B cell (primary cell): Measurements from ENCODE around the gene NRL. TPM values are rescaled to one million over a fixed set of nuclear protein-coding genes. Genes with fewer than 3 reads are reported as not detected.

Experiments used
- ATAC-seq: fragments of 200-7000 bp; cut with Tn5 transposase; one replicate; pipeline ENCODE4 v1.10.0; 2021; ENCODE audit warnings: low read depth, mild to moderate bottlenecking, moderate number of reproducible peaks, moderate library complexity
- CTCF ChIA-PET: fragments of 350-600 bp; sonication (Branson Sonifier 250); formaldehyde crosslinking; loops from one replicate; lab custom pipeline; 2021; ENCODE audit warnings: antibody characterized with exemption, inconsistent platforms; lab: Charles Lee
- POLR2A ChIA-PET: fragments of 350-600 bp; sonication (Branson Sonifier 250); formaldehyde crosslinking; loops from one replicate; lab custom pipeline; 2021; ENCODE audit warnings: antibody characterized with exemption; lab: Charles Lee
- DNase-seq: peaks from one replicate; pipeline ENCODE4 v3.0.0; 2013
- H2AFZ ChIP-seq: 2 replicates; pipeline ENCODE4 v1.6.1; 2012; ENCODE audit warnings: mild to moderate bottlenecking, low read depth, low read length; ENCODE audit not compliant: insufficient read depth, poor library complexity, severe bottlenecking
- H3K27ac ChIP-seq, 2 donors: 1 replicate in 1 of 2; 2 replicates in 1 of 2; pipeline ENCODE4 v1.5.1; 2012 to 2013; ENCODE audit warnings: low read length in 2 of 2, mild to moderate bottlenecking in 2 of 2, moderate library complexity in 1 of 2
- H3K27me3 ChIP-seq, 4 experiments: fragments of 200-600 bp in 1 of 4; sonication (generic) in 1 of 4; replicated peaks in 1 of 4; 1 replicate in 2 of 4; 2 replicates in 2 of 4; pipeline versions ENCODE4 v1.6.1 to v1.7.0; 2013 to 2016; ENCODE audit warnings: low read length in 3 of 4, mild to moderate bottlenecking in 2 of 4, mixed read lengths in 1 of 4, moderate library complexity in 1 of 4; ENCODE audit not compliant: insufficient read depth in 4 of 4, control insufficient read depth in 3 of 4; ENCODE audit errors: control extremely low read depth in 1 of 4
- H3K36me3 ChIP-seq, 2 experiments: replicated peaks in 1 of 2; 1 replicate in 1 of 2; 2 replicates in 1 of 2; pipeline versions ENCODE4 v1.6.1 to v1.7.1; 2013; ENCODE audit warnings: low read length in 1 of 2; ENCODE audit not compliant: insufficient read depth in 2 of 2, control insufficient read depth in 1 of 2; ENCODE audit errors: control extremely low read depth in 1 of 2, extremely low read depth in 1 of 2
- H3K4me1 ChIP-seq, 2 donors: fragments of 200-600 bp in 1 of 2; sonication (generic) in 1 of 2; 1 replicate in 1 of 2; 2 replicates in 1 of 2; pipeline versions ENCODE4 v1.5.1 to v1.6.1; 2013 to 2017; ENCODE audit warnings: low read length in 2 of 2; ENCODE audit not compliant: control insufficient read depth in 2 of 2, insufficient read depth in 2 of 2
- H3K4me2 ChIP-seq: replicated peaks from 2 replicates; pipeline ENCODE3; 2012; ENCODE audit warnings: mild to moderate bottlenecking, low read depth, low read length; ENCODE audit not compliant: poor library complexity, severe bottlenecking
- H3K4me3 ChIP-seq, 5 experiments: fragments of 200-600 bp in 1 of 5; sonication (generic) in 1 of 5; 1 replicate in 3 of 5; 2 replicates in 2 of 5; pipeline versions ENCODE4 v1.5.1 to v1.7.0; 2011 to 2016; ENCODE audit warnings: low read length in 4 of 5, mild to moderate bottlenecking in 4 of 5, low read depth in 2 of 5, control low read depth in 1 of 5, moderate library complexity in 1 of 5; ENCODE audit not compliant: insufficient read depth in 1 of 5; ENCODE audit errors: control extremely low read depth in 1 of 5, extremely low read depth in 1 of 5
- H3K79me2 ChIP-seq: fragments of 200-600 bp; sonication (generic); one replicate; pipeline ENCODE4 v1.6.0; 2016; ENCODE audit warnings: low read length; ENCODE audit not compliant: control insufficient read depth, insufficient read depth
- H3K9ac ChIP-seq: fragments of 200-600 bp; sonication (generic); 2 replicates; pipeline ENCODE4 v1.6.1; 2017; ENCODE audit warnings: mild to moderate bottlenecking, low read length, moderate library complexity
- H3K9me3 ChIP-seq, 3 donors: one replicate each; pipeline versions ENCODE4 v1.6.1 to v1.7.1; 2013; ENCODE audit warnings: low read length in 2 of 3; ENCODE audit not compliant: control insufficient read depth in 2 of 3, insufficient read depth in 1 of 3; ENCODE audit errors: control extremely low read depth in 1 of 3
- H4K20me1 ChIP-seq: 2 replicates; pipeline ENCODE4 v1.6.0; 2012; ENCODE audit warnings: mild to moderate bottlenecking, low read length; ENCODE audit not compliant: insufficient read depth, control insufficient read depth, poor library complexity, severe bottlenecking
- H3K27ac Mint-ChIP-seq: one replicate; pipeline ENCODE4 v1.8.0; 2021; ENCODE audit warnings: mixed read lengths
- H3K27me3 Mint-ChIP-seq: one replicate; pipeline ENCODE4 v1.8.0; 2021; ENCODE audit warnings: mixed read lengths
- H3K4me1 Mint-ChIP-seq: one replicate; pipeline ENCODE4 v1.8.0; 2021; ENCODE audit warnings: mixed read lengths
- H3K4me3 Mint-ChIP-seq: one replicate; pipeline ENCODE4 v1.8.0; 2021; ENCODE audit warnings: mixed read lengths
- H3K9me3 Mint-ChIP-seq: one replicate; pipeline ENCODE4 v1.8.0; 2022; ENCODE audit warnings: mixed read lengths; ENCODE audit not compliant: insufficient read depth
- CTCF ChIP-seq: fragments of 200-600 bp; IDR thresholded peaks from one replicate; pipeline ENCODE4 v1.8.0; 2022; ENCODE audit warnings: antibody characterized with exemption, mild to moderate bottlenecking
- EZH2 ChIP-seq: IDR thresholded peaks from 2 replicates; pipeline ENCODE4 v1.6.1; 2012; ENCODE audit warnings: borderline replicate concordance, low read depth, mild to moderate bottlenecking, moderate library complexity, low read length; ENCODE audit not compliant: insufficient read depth, poor library complexity, severe bottlenecking
- WGBS: methylation state at CpG from one replicate; pipeline ENCODE4 v1.1.5; 2013; ENCODE audit warnings: missing lambda C conversion rate; ENCODE audit not compliant: insufficient coverage; 5-methylcytosine and 5-hydroxymethylcytosine counted together
- intact Hi-C: fragments of 100-400 bp; cut with micrococcal nuclease; formaldehyde crosslinking; loops from one replicate; pipeline ENCODE4 v1.10.0; 2022
- polyA plus RNA-seq: library from polyadenylated mRNA; depleted of rRNA; stranded (reverse); fragments of >200 nt; gene quantifications from 2 replicates; pipeline ENCODE4 v1.2.3, GENCODE V29; 2012
- total RNA-seq, 2 donors: library from RNA; stranded (reverse); fragments of 120-200 nt in 1 of 2; gene quantifications; 1 replicate in 1 of 2; 2 replicates in 1 of 2; pipeline versions ENCODE4 v1.2.3 to v1.2.4, GENCODE V29; 2013 to 2022

The NRL gene
- total and polyA plus RNA-seq, 2 donors (not counting 1 experiment from before 2014, with no cell fraction given): 7.0 to 8.8 TPM

GRCh38 chr14:24143511-24143910 lies 28.8 kb upstream of the NRL start:
- intact Hi-C loops: loop anchor here (5.0 to 10.0 kb wide), 3 partner anchors 131 to 1049 kb away; partner anchors contain the start of genes ACIN1, C14orf119, NFATC4 and RABGGTA
- Histone ChIP-seq H2AFZ (no peak overlapping the region), H3K36me3 (peaks cover 0 to 39% of the 10 kb centered on the region in 2 experiments), H4K20me1 (peaks cover 24% of the 10 kb centered on the region), H3K27ac (no peak overlapping the region), H3K79me2 (peaks cover 69% of the 10 kb centered on the region), H3K4me3 (no peak overlapping the region), H3K4me2 (no peak overlapping the region), H3K9me3 (no peaks in the 10 kb centered on the region), H3K27me3 (no peaks in the 10 kb centered on the region), H3K4me1 (peaks cover 28 to 45% of the 10 kb centered on the region in 2 donors), H3K9ac (no peak overlapping the region)
- TF ChIP-seq EZH2: no peak
- no peak for TF ChIP-seq CTCF
- H3K27ac Mint-ChIP-seq: peak overlapping the region; percentile 37
- no peaks in the 10 kb centered on the region for H3K9me3 Mint-ChIP-seq
- H3K4me1 Mint-ChIP-seq: peaks cover 64% of the 10 kb centered on the region
- no peaks in the 10 kb centered on the region for H3K27me3 Mint-ChIP-seq
- peak overlapping the region; percentile 66 for H3K4me3 Mint-ChIP-seq
- POLR2A ChIA-PET: interaction anchor here (0.5 kb wide), 1 partner anchor 72 kb away, joined by 7 read pairs; no protein-coding TSS in a partner anchor
- DNase-seq (no peak), ATAC-seq (no peak)
- CTCF ChIA-PET: interaction anchor here (1.4 to 6.2 kb wide), 3 partner anchors 17 to 33 kb away, joined by 6 to 62 read pairs (median 8); partner anchors contain the start of genes DCAF11, IRF9 and NRL
- no CpG with 5 or more reads among the region's 2 CpGs for WGBS
